Measurements from ENCODE around the gene SPZ1.

Gene SPZ1

GRCh38 chr5:80364892-80365291 is 45.1 kb downstream of the SPZ1 start:
- no peaks in the 10 kb centered on the region for H3K36me3 Mint-ChIP-seq
- no peaks in the 10 kb centered on the region for H3K9me3 Mint-ChIP-seq
- no peak overlapping the region for H3K27ac Mint-ChIP-seq
- H3K4me1 Mint-ChIP-seq = no peaks in the 10 kb centered on the region
- ATAC-seq = no peak
- DNase-seq (ENCODE audit: low spot score in 2 of 2) = no peak
- H3K4me3 Mint-ChIP-seq = no peak overlapping the region

GRCh38 chr5:80368661-80369480 is 49.1 kb downstream of the SPZ1 start:
- no peak overlapping the region for H3K27ac Mint-ChIP-seq
- no peak overlapping the region for H3K4me3 Mint-ChIP-seq
- no peaks in the 10 kb centered on the region for H3K36me3 Mint-ChIP-seq

GRCh38 chr5:80369521-80369920 is 49.7 kb downstream of the SPZ1 start:
- Mint-ChIP-seq H3K4me3 (no peak overlapping the region), H3K4me1 (no peaks in the 10 kb centered on the region), H3K36me3 (no peaks in the 10 kb centered on the region), H3K9me3 (no peaks in the 10 kb centered on the region), H3K27ac (no peak overlapping the region)
- ATAC-seq (no peak), DNase-seq (ENCODE audit: low spot score in 2 of 2) (no peak)

More at GRCh38 chr5:80368661-80369480, 49.1 kb downstream of the SPZ1 start:
- Mint-ChIP-seq H3K9me3 (no peaks in the 10 kb centered on the region), H3K4me1 (no peaks in the 10 kb centered on the region)
- ATAC-seq (no peak), DNase-seq (ENCODE audit: low spot score in 2 of 2) (no peak)

GRCh38 chr5:80370390-80370789 is 50.6 kb downstream of the SPZ1 start:
- no peaks in the 10 kb centered on the region for H3K4me1 Mint-ChIP-seq
- H3K4me3 Mint-ChIP-seq = no peak overlapping the region
- H3K9me3 Mint-ChIP-seq = no peaks in the 10 kb centered on the region
- no peaks in the 10 kb centered on the region for H3K36me3 Mint-ChIP-seq
- no peak overlapping the region for H3K27ac Mint-ChIP-seq
- ATAC-seq = no peak
- DNase-seq (ENCODE audit: low spot score in 2 of 2) = no peak

All from stimulated activated effector memory CD8-positive, alpha-beta T cell treated with anti-CD3 and anti-CD28 coated beads, Interleukin-12 subunit alpha, Interleukin-12 subunit beta, amount 100 ng/mL, for 72 hours (primary cell).